HUES48 (cell line): Measurements from ENCODE around the gene COPA.
"Not testable (repeated sequence)": the region's sequence is repeated elsewhere in the genome, so short reads cannot be mapped to it uniquely, and the experiment has no call there.

Experiments used
- H3K27ac ChIP-seq: one replicate; pipeline ENCODE4 v1.7.0; 2013; ENCODE audit warnings: low read depth, low read length, inconsistent platforms
- H3K27me3 ChIP-seq: 2 replicates; pipeline ENCODE4 v1.6.1; 2013; ENCODE audit warnings: mild to moderate bottlenecking, low read length; ENCODE audit not compliant: control insufficient read depth, insufficient read depth
- H3K36me3 ChIP-seq: 2 replicates; pipeline ENCODE4 v1.6.1; 2013; ENCODE audit warnings: low read length; ENCODE audit not compliant: control insufficient read depth, insufficient read depth
- H3K4me1 ChIP-seq: 2 replicates; pipeline ENCODE4 v1.6.1; 2013; ENCODE audit warnings: mild to moderate bottlenecking, low read length; ENCODE audit not compliant: control insufficient read depth, insufficient read depth
- H3K4me3 ChIP-seq: 2 replicates; pipeline ENCODE4 v1.5.1; 2013; ENCODE audit warnings: mild to moderate bottlenecking, low read depth, low read length
- H3K9ac ChIP-seq: 2 replicates; pipeline ENCODE4 v1.6.1; 2013; ENCODE audit warnings: mild to moderate bottlenecking, low read depth, low read length, moderate library complexity
- H3K9me3 ChIP-seq: 2 replicates; pipeline ENCODE4 v1.6.1; 2013; ENCODE audit warnings: low read length; ENCODE audit not compliant: control insufficient read depth, insufficient read depth

Gene COPA

GRCh38 chr1:160342953-160343869 lies at the start of gene COPA, which contains the start of gene NCSTN:
TSS of gene COPA (minus strand) at chr1:160343250. CDS start at chr1:160343170, 80 bp downstream.
TSS of gene NCSTN (plus strand) at chr1:160343383. CDS start at chr1:160343397, 14 bp downstream.
- Histone ChIP-seq H3K4me3 (peak within 1 kb of the TSS; percentile 94), H3K27me3 (no peaks in the 10 kb centered on the region), H3K9ac (peak within 1 kb of the TSS; percentile 85), H3K4me1 (peaks cover 10% of the 10 kb centered on the region; the same call in 1 of the 2 replicates), H3K36me3 (peaks cover 54% of the 10 kb centered on the region), H3K27ac (peak within 1 kb of the TSS; percentile 80), H3K9me3 (no peaks in the 10 kb centered on the region)

GRCh38 chr1:160388406-160388805 lies 45.4 kb upstream of the COPA start:
- not testable (repeated sequence) for H3K27ac ChIP-seq, H3K36me3 ChIP-seq, H3K4me3 ChIP-seq, H3K27me3 ChIP-seq, H3K9ac ChIP-seq, H3K9me3 ChIP-seq, H3K4me1 ChIP-seq

- H3K4me3 ChIP-seq, H3K9me3 ChIP-seq, H3K4me1 ChIP-seq, H3K36me3 ChIP-seq, H3K27ac ChIP-seq, H3K9ac ChIP-seq, H3K27me3 ChIP-seq: not testable (repeated sequence)
These were observed 41.8 kb upstream of the COPA start for GRCh38 chr1:160384812-160385211.

GRCh38 chr1:160377585-160378206 lies 34.6 kb upstream of the COPA start:
- Histone ChIP-seq H3K36me3 (no peaks in the 10 kb centered on the region), H3K4me3 (no peak overlapping the region), H3K4me1 (peaks cover 38% of the 10 kb centered on the region), H3K9ac (no peak overlapping the region), H3K27ac (no peak overlapping the region), H3K27me3 (no peaks in the 10 kb centered on the region), H3K9me3 (no peaks in the 10 kb centered on the region)

GRCh38 chr1:160376525-160377131 lies 33.6 kb upstream of the COPA start:
- peaks cover 38% of the 10 kb centered on the region for H3K4me1 ChIP-seq
- peak overlapping the region; percentile 91 for H3K27ac ChIP-seq
- no peaks in the 10 kb centered on the region for H3K9me3 ChIP-seq
- H3K9ac ChIP-seq = peak overlapping the region; percentile 22; the same call in 1 of the 2 replicates
- no peaks in the 10 kb centered on the region for H3K27me3 ChIP-seq
- no peaks in the 10 kb centered on the region for H3K36me3 ChIP-seq
- H3K4me3 ChIP-seq = peak overlapping the region; percentile 23

- Histone ChIP-seq H3K27ac (peak overlapping the region; percentile 91), H3K4me1 (peaks cover 38% of the 10 kb centered on the region), H3K4me3 (peak overlapping the region; percentile 23), H3K9ac (peak overlapping the region; percentile 41; the same call in 1 of the 2 replicates), H3K9me3 (no peaks in the 10 kb centered on the region), H3K27me3 (no peaks in the 10 kb centered on the region), H3K36me3 (no peaks in the 10 kb centered on the region)
These were observed 32.9 kb upstream of the COPA start for GRCh38 chr1:160375788-160376524.

- peak overlapping the region; percentile 91 for H3K27ac ChIP-seq
- no peaks in the 10 kb centered on the region for H3K27me3 ChIP-seq
- H3K4me1 ChIP-seq = peaks cover 40% of the 10 kb centered on the region
- H3K36me3 ChIP-seq = no peaks in the 10 kb centered on the region
- H3K9ac ChIP-seq = no peak overlapping the region
- peak overlapping the region; percentile 13; the same call in 1 of the 2 replicates for H3K4me3 ChIP-seq
- H3K9me3 ChIP-seq = no peaks in the 10 kb centered on the region
These were observed 31.5 kb upstream of the COPA start for GRCh38 chr1:160374306-160375110.

- no peaks in the 10 kb centered on the region for H3K9me3 ChIP-seq
- H3K4me1 ChIP-seq = peaks cover 40% of the 10 kb centered on the region
- H3K9ac ChIP-seq = no peak overlapping the region
- H3K36me3 ChIP-seq = no peaks in the 10 kb centered on the region
- no peak overlapping the region for H3K4me3 ChIP-seq
- no peak overlapping the region for H3K27ac ChIP-seq
- no peaks in the 10 kb centered on the region for H3K27me3 ChIP-seq
These were observed 30.6 kb upstream of the COPA start for GRCh38 chr1:160373696-160374095.

GRCh38 chr1:160371756-160372155 lies 28.7 kb upstream of the COPA start:
- H3K4me1 ChIP-seq = peaks cover 32% of the 10 kb centered on the region
- H3K9me3 ChIP-seq = no peaks in the 10 kb centered on the region
- H3K9ac ChIP-seq = no peak overlapping the region
- H3K36me3 ChIP-seq = no peaks in the 10 kb centered on the region
- H3K27ac ChIP-seq = no peak overlapping the region
- H3K4me3 ChIP-seq = no peak overlapping the region
- no peaks in the 10 kb centered on the region for H3K27me3 ChIP-seq

- Histone ChIP-seq H3K9ac (no peak overlapping the region), H3K4me1 (peaks cover 28% of the 10 kb centered on the region), H3K9me3 (no peaks in the 10 kb centered on the region), H3K27me3 (no peaks in the 10 kb centered on the region), H3K27ac (no peak overlapping the region), H3K4me3 (no peak overlapping the region), H3K36me3 (no peaks in the 10 kb centered on the region)
These were observed 28.2 kb upstream of the COPA start for GRCh38 chr1:160371346-160371631.
